NB4 (cell line): Measurements from ENCODE around the gene CPED1.

Experiments used
- POLR2A ChIP-seq: IDR thresholded peaks from 2 replicates; pipeline ENCODE4 v1.6.1; 2011; ENCODE audit warnings: mild to moderate bottlenecking; ENCODE audit not compliant: insufficient read length; ENCODE audit errors: extremely low read depth
- TF ChIP-seq, protein P1 (sequence below): IDR thresholded peaks from one replicate; pipeline ENCODE4 v1.5.1; 2012; ENCODE audit warnings: low read depth, low read length
- TF ChIP-seq, protein P2 (sequence below): IDR thresholded peaks from 2 replicates; pipeline ENCODE4 v1.6.1; 2011; ENCODE audit warnings: low read depth, low read length

DNA sequence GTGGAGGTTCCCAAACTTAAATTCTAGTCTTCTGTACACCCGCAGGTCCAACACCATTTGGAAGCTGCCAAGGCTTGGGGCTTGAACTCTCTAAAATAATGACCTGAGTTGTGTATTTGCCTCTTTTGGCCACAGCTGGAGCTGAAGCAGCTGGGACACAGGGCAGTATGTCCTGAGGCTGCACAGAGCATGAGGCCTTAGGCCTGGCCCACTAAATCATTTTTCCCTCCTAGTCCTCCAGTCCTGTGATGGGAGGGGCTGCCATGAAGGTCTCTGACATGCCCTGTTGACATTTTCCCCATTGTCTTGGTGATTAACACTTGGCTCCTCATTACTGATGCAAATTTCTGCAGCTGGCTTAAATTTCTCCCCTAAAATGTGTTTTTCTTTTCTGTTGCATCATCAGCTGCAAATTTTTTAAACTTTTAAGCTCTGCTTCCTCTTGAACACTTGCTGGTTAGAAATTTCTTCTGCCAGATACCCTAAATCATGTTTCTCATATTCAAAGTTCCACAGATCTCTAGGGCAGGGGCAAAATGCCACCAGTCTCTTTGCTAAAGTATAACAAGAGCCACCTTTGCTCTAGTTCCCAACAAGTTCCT, 296.7 kb downstream of the CPED1 start:
- TF ChIP-seq POLR2A: no peak
- TF ChIP-seq, protein P1, sequence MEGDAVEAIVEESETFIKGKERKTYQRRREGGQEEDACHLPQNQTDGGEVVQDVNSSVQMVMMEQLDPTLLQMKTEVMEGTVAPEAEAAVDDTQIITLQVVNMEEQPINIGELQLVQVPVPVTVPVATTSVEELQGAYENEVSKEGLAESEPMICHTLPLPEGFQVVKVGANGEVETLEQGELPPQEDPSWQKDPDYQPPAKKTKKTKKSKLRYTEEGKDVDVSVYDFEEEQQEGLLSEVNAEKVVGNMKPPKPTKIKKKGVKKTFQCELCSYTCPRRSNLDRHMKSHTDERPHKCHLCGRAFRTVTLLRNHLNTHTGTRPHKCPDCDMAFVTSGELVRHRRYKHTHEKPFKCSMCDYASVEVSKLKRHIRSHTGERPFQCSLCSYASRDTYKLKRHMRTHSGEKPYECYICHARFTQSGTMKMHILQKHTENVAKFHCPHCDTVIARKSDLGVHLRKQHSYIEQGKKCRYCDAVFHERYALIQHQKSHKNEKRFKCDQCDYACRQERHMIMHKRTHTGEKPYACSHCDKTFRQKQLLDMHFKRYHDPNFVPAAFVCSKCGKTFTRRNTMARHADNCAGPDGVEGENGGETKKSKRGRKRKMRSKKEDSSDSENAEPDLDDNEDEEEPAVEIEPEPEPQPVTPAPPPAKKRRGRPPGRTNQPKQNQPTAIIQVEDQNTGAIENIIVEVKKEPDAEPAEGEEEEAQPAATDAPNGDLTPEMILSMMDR: no peak
- TF ChIP-seq, protein P2, sequence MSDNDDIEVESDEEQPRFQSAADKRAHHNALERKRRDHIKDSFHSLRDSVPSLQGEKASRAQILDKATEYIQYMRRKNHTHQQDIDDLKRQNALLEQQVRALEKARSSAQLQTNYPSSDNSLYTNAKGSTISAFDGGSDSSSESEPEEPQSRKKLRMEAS: no peak
